PC-9 (cell line): Measurements from ENCODE around the gene MOGAT1.

ENCODE experiments used
- EZH2 ChIP-seq: fragments of 200-600 bp; sonication (generic); IDR thresholded peaks from 2 replicates; pipeline ENCODE4 v1.8.0; 2017; ENCODE audit warnings: antibody characterized with exemption, low read depth
- TF ChIP-seq, protein P1 (sequence below): fragments of 200-600 bp; sonication (generic); conservative IDR thresholded peaks from 2 replicates; pipeline ENCODE4 v1.6.1; 2017; ENCODE audit warnings: mixed run types, antibody characterized with exemption, mild to moderate bottlenecking, moderate library complexity

DNA sequence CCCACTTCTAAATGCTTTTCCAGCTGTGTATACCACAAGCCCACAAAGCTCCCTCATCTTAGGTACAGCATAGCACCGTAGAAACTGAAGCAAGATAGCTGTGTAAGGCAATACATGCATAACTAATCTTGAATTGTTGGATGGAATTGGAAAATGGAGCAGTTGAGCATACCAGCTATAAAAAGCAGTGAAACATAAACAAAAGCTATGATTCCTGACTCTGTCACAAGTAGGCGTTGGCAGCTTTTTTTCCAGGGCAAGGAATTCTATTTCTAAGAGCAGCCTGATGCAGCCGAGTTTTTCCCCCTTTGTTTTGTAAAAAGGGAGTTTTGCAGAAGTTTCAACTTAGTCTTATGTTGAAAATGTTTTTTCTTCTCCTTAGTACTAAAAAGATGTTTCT, 32.4 kb downstream of the MOGAT1 start:
- TF ChIP-seq, protein P1, sequence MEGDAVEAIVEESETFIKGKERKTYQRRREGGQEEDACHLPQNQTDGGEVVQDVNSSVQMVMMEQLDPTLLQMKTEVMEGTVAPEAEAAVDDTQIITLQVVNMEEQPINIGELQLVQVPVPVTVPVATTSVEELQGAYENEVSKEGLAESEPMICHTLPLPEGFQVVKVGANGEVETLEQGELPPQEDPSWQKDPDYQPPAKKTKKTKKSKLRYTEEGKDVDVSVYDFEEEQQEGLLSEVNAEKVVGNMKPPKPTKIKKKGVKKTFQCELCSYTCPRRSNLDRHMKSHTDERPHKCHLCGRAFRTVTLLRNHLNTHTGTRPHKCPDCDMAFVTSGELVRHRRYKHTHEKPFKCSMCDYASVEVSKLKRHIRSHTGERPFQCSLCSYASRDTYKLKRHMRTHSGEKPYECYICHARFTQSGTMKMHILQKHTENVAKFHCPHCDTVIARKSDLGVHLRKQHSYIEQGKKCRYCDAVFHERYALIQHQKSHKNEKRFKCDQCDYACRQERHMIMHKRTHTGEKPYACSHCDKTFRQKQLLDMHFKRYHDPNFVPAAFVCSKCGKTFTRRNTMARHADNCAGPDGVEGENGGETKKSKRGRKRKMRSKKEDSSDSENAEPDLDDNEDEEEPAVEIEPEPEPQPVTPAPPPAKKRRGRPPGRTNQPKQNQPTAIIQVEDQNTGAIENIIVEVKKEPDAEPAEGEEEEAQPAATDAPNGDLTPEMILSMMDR = no peak
- no peak for TF ChIP-seq EZH2
